Ectodermal cell (in vitro differentiated cells): ENCODE data around the gene TEX9.

Experiments
- H3K27ac ChIP-seq: 2 replicates; pipeline ENCODE4 v1.7.0; 2013; ENCODE audit warnings: mild to moderate bottlenecking, low read depth, low read length; ENCODE audit not compliant: insufficient read depth, poor library complexity, severe bottlenecking
- H3K27me3 ChIP-seq: 2 replicates; pipeline ENCODE4 v1.7.0; 2013; ENCODE audit warnings: mild to moderate bottlenecking, low read length; ENCODE audit not compliant: insufficient read depth, control insufficient read depth, poor library complexity, severe bottlenecking
- H3K36me3 ChIP-seq: one replicate; pipeline ENCODE4 v1.7.0; 2013; ENCODE audit warnings: low read length; ENCODE audit not compliant: control insufficient read depth, insufficient read depth
- H3K4me1 ChIP-seq: one replicate; pipeline ENCODE4 v1.7.0; 2013; ENCODE audit warnings: low read length; ENCODE audit not compliant: control insufficient read depth, insufficient read depth
- H3K4me3 ChIP-seq: 2 replicates; pipeline ENCODE4 v1.7.0; 2013; ENCODE audit warnings: low read depth, low read length, control low read depth; ENCODE audit not compliant: insufficient read depth
- H3K9me3 ChIP-seq: 2 replicates; pipeline ENCODE4 v1.7.0; 2013; ENCODE audit warnings: mild to moderate bottlenecking, low read length, moderate library complexity; ENCODE audit not compliant: control insufficient read depth
- WGBS, 2 experiments: methylation state at CpG; one replicate each; pipeline ENCODE4 v1.1.7; 2013; ENCODE audit warnings: missing lambda C conversion rate in 2 of 2; 5-methylcytosine and 5-hydroxymethylcytosine counted together

TEX9 gene

GRCh38 chr15:56341201-56341600, 24.0 kb upstream of the TEX9 start:
- H3K27me3 ChIP-seq, result no peaks in the 10 kb centered on the region
- no peaks in the 10 kb centered on the region for H3K36me3 ChIP-seq
- WGBS, 2 experiments, result 84 to 94% methylated on average over 2 to 3 of the region's 3 CpGs
- H3K4me1 ChIP-seq, result peaks cover 3% of the 10 kb centered on the region
- H3K4me3 ChIP-seq, result no peak overlapping the region
- H3K9me3 ChIP-seq, result no peaks in the 10 kb centered on the region
- H3K27ac ChIP-seq, result no peak overlapping the region

GRCh38 chr15:56342653-56343052, 22.6 kb upstream of the TEX9 start:
- Histone ChIP-seq H3K36me3 (no peaks in the 10 kb centered on the region), H3K4me1 (peaks cover 3% of the 10 kb centered on the region), H3K4me3 (no peak overlapping the region), H3K27me3 (no peaks in the 10 kb centered on the region), H3K27ac (no peak overlapping the region), H3K9me3 (no peaks in the 10 kb centered on the region)
- WGBS, 2 experiments, result 27 to 29% methylated on average over 1 of the region's 1 CpG

GRCh38 chr15:56343879-56344278, 21.3 kb upstream of the TEX9 start:
- Histone ChIP-seq H3K4me1 (peaks cover 3% of the 10 kb centered on the region), H3K27me3 (no peaks in the 10 kb centered on the region), H3K9me3 (no peaks in the 10 kb centered on the region), H3K27ac (no peak overlapping the region), H3K36me3 (no peaks in the 10 kb centered on the region), H3K4me3 (no peak overlapping the region)
- WGBS, 2 experiments, result 85 to 98% methylated on average over 2 of the region's 2 CpGs

- peaks cover 3% of the 10 kb centered on the region for H3K4me1 ChIP-seq
Measured at GRCh38 chr15:56344336-56344735, 20.9 kb upstream of the TEX9 start.

GRCh38 chr15:56346414-56346813, 18.8 kb upstream of the TEX9 start:
- no peaks in the 10 kb centered on the region for H3K4me1 ChIP-seq
- H3K9me3 ChIP-seq, result no peaks in the 10 kb centered on the region
- WGBS, 2 experiments, result 60 to 82% methylated on average over 1 to 3 of the region's 3 CpGs
- H3K27me3 ChIP-seq, result no peaks in the 10 kb centered on the region
- H3K36me3 ChIP-seq, result no peaks in the 10 kb centered on the region
- no peak overlapping the region for H3K4me3 ChIP-seq
- no peak overlapping the region for H3K27ac ChIP-seq

More at GRCh38 chr15:56344336-56344735, 20.9 kb upstream of the TEX9 start:
- H3K27ac ChIP-seq, result no peak overlapping the region
- no peaks in the 10 kb centered on the region for H3K36me3 ChIP-seq
- no peaks in the 10 kb centered on the region for H3K9me3 ChIP-seq
- no peaks in the 10 kb centered on the region for H3K27me3 ChIP-seq
- H3K4me3 ChIP-seq, result no peak overlapping the region
- 93% methylated on average over 1 to 2 of the region's 2 CpGs for WGBS, 2 experiments

- H3K4me1 ChIP-seq, result no peaks in the 10 kb centered on the region
- 87 to 94% methylated on average over 3 to 5 of the region's 6 CpGs for WGBS, 2 experiments
- no peaks in the 10 kb centered on the region for H3K27me3 ChIP-seq
- no peak overlapping the region for H3K4me3 ChIP-seq
- H3K9me3 ChIP-seq, result no peaks in the 10 kb centered on the region
- no peaks in the 10 kb centered on the region for H3K36me3 ChIP-seq
- H3K27ac ChIP-seq, result no peak overlapping the region
Measured at GRCh38 chr15:56349554-56349953, 15.7 kb upstream of the TEX9 start.

- no peak overlapping the region for H3K27ac ChIP-seq
Measured at GRCh38 chr15:56351353-56351752, 13.9 kb upstream of the TEX9 start.

GRCh38 chr15:56351957-56352506, 13.2 kb upstream of the TEX9 start:
- 86 to 91% methylated on average over 12 of the region's 12 CpGs for WGBS, 2 experiments
- no peaks in the 10 kb centered on the region for H3K9me3 ChIP-seq
- H3K27me3 ChIP-seq, result no peaks in the 10 kb centered on the region
- no peaks in the 10 kb centered on the region for H3K4me1 ChIP-seq
- no peak overlapping the region for H3K4me3 ChIP-seq
- H3K36me3 ChIP-seq, result no peaks in the 10 kb centered on the region
- no peak overlapping the region for H3K27ac ChIP-seq

More at GRCh38 chr15:56351353-56351752, 13.9 kb upstream of the TEX9 start:
- Histone ChIP-seq H3K9me3 (no peaks in the 10 kb centered on the region), H3K36me3 (no peaks in the 10 kb centered on the region), H3K27me3 (no peaks in the 10 kb centered on the region), H3K4me3 (no peak overlapping the region), H3K4me1 (no peaks in the 10 kb centered on the region)
- 0 to 4% methylated on average over 1 of the region's 1 CpG for WGBS, 2 experiments

- Histone ChIP-seq H3K27ac (no peak overlapping the region), H3K36me3 (no peaks in the 10 kb centered on the region), H3K4me1 (no peaks in the 10 kb centered on the region), H3K27me3 (no peaks in the 10 kb centered on the region), H3K9me3 (no peaks in the 10 kb centered on the region), H3K4me3 (no peak overlapping the region)
- WGBS, 2 experiments, result no CpG with 5 or more reads among the region's 1 CpG
Measured at GRCh38 chr15:56353119-56353518, 12.1 kb upstream of the TEX9 start.

GRCh38 chr15:56353740-56354139, 11.5 kb upstream of the TEX9 start:
- Histone ChIP-seq H3K4me1 (no peaks in the 10 kb centered on the region), H3K4me3 (no peak overlapping the region), H3K9me3 (no peaks in the 10 kb centered on the region), H3K27ac (no peak overlapping the region), H3K36me3 (no peaks in the 10 kb centered on the region), H3K27me3 (no peaks in the 10 kb centered on the region)

- 93 to 94% methylated on average over 2 of the region's 2 CpGs for whole genome bisulfite sequencing, 2 experiments
- no peak overlapping the region for H3K4me3 ChIP-seq
- H3K27me3 ChIP-seq, result no peaks in the 10 kb centered on the region
- no peak overlapping the region for H3K27ac ChIP-seq
- H3K36me3 ChIP-seq, result no peaks in the 10 kb centered on the region
- H3K9me3 ChIP-seq, result no peaks in the 10 kb centered on the region
- H3K4me1 ChIP-seq, result no peaks in the 10 kb centered on the region
Measured at GRCh38 chr15:56356616-56357015, 8.6 kb upstream of the TEX9 start.
